Endothelial cell (in vitro differentiated cells): ENCODE data around the gene VPS35. TPM values are rescaled to one million over a fixed set of nuclear protein-coding genes. Genes with fewer than 3 reads are reported as not detected.

Experiments
- DNase-seq: peaks from one replicate; pipeline ENCODE4 v3.0.0; 2021; ENCODE audit warnings: low spot score
- H3K27ac Mint-ChIP-seq: one replicate; pipeline ENCODE4 v1.8.0; 2021; ENCODE audit warnings: mixed read lengths, inconsistent platforms; ENCODE audit not compliant: unreplicated experiment
- H3K27me3 Mint-ChIP-seq: one replicate; pipeline ENCODE4 v1.8.0; 2021; ENCODE audit warnings: mild to moderate bottlenecking, moderate library complexity, mixed read lengths, inconsistent platforms; ENCODE audit not compliant: unreplicated experiment
- H3K36me3 Mint-ChIP-seq: one replicate; pipeline ENCODE4 v1.8.0; 2021; ENCODE audit warnings: mild to moderate bottlenecking, low read depth, mixed read lengths, inconsistent platforms; ENCODE audit not compliant: unreplicated experiment
- H3K4me1 Mint-ChIP-seq: one replicate; pipeline ENCODE4 v1.8.0; 2021; ENCODE audit warnings: mild to moderate bottlenecking, mixed read lengths, inconsistent platforms; ENCODE audit not compliant: unreplicated experiment
- H3K4me3 Mint-ChIP-seq: one replicate; pipeline ENCODE4 v1.8.0; 2021; ENCODE audit warnings: mild to moderate bottlenecking, mixed read lengths, inconsistent platforms; ENCODE audit not compliant: unreplicated experiment
- H3K9me3 Mint-ChIP-seq: one replicate; pipeline ENCODE4 v1.8.0; 2021; ENCODE audit warnings: mixed read lengths, inconsistent platforms; ENCODE audit not compliant: unreplicated experiment
- CTCF ChIP-seq: fragments of 200-600 bp; sonication (generic); IDR thresholded peaks from one replicate; pipeline ENCODE4 v1.5.0; 2021; ENCODE audit warnings: antibody characterized with exemption; ENCODE audit not compliant: unreplicated experiment
- total RNA-seq: library from RNA; stranded (reverse); fragmentation: NEBNext Ultra II Directional; extraction: Animal tissue kit (Norgen Biotek cat#: 25700); gene quantifications from one replicate; pipeline ENCODE4 v1.2.1, GENCODE V29; 2021; ENCODE audit not compliant: unreplicated experiment

The VPS35 gene
- total RNA-seq, 1 donor from 2014 or later = 78.4 TPM

- H3K27me3 Mint-ChIP-seq = peaks cover 5% of the 10 kb centered on the region
- H3K4me3 Mint-ChIP-seq = no peak overlapping the region
- H3K36me3 Mint-ChIP-seq = no peaks in the 10 kb centered on the region
- no peak for TF ChIP-seq CTCF
- DNase-seq = no peak
- H3K4me1 Mint-ChIP-seq = no peaks in the 10 kb centered on the region
- peaks cover 6% of the 10 kb centered on the region for H3K9me3 Mint-ChIP-seq
- H3K27ac Mint-ChIP-seq = no peak overlapping the region
These were observed 40.3 kb downstream of the VPS35 start for GRCh38 chr16:46648656-46649055.

- Mint-ChIP-seq H3K36me3 (no peaks in the 10 kb centered on the region), H3K4me3 (no peak overlapping the region), H3K4me1 (peaks cover 5% of the 10 kb centered on the region), H3K27me3 (peaks cover 12% of the 10 kb centered on the region), H3K9me3 (no peaks in the 10 kb centered on the region), H3K27ac (no peak overlapping the region)
- TF ChIP-seq CTCF = no peak
- no peak for DNase-seq
These were observed 49.7 kb downstream of the VPS35 start for GRCh38 chr16:46638947-46639925.

GRCh38 chr16:46632778-46633733 lies 55.9 kb downstream of the VPS35 start:
- Mint-ChIP-seq H3K9me3 (no peaks in the 10 kb centered on the region), H3K27me3 (peaks cover 10% of the 10 kb centered on the region), H3K36me3 (no peaks in the 10 kb centered on the region), H3K4me1 (peaks cover 24% of the 10 kb centered on the region), H3K27ac (no peak overlapping the region), H3K4me3 (no peak overlapping the region)
- TF ChIP-seq CTCF = no peak
- no peak for DNase-seq

- H3K27ac Mint-ChIP-seq = peak overlapping the region; percentile 67
- no peaks in the 10 kb centered on the region for H3K36me3 Mint-ChIP-seq
- DNase-seq = peak; percentile 24
- H3K9me3 Mint-ChIP-seq = no peaks in the 10 kb centered on the region
- H3K4me1 Mint-ChIP-seq = peaks cover 20% of the 10 kb centered on the region
- peaks cover 3% of the 10 kb centered on the region for H3K27me3 Mint-ChIP-seq
- H3K4me3 Mint-ChIP-seq = no peak overlapping the region
- TF ChIP-seq CTCF = peak; percentile 39
These were observed 59.4 kb downstream of the VPS35 start for GRCh38 chr16:46629331-46630219.
